H1 (cell line): ENCODE results near the gene CPT1A.

ENCODE experiments used
- ATF2 ChIP-seq: IDR thresholded peaks from 2 replicates; pipeline ENCODE4 v1.6.1; 2012; ENCODE audit warnings: low read length, inconsistent platforms
- CHD2 ChIP-seq: IDR thresholded peaks from 2 replicates; pipeline ENCODE4 v1.6.1; 2012; ENCODE audit warnings: low read length, improper control_type of control experiment
- CTCF ChIP-seq, 3 experiments: IDR thresholded peaks; 1 replicate in 2 of 3; 2 replicates in 1 of 3; pipeline versions ENCODE4 v1.5.1 to v1.6.1; 2011; ENCODE audit warnings: low read length in 3 of 3, mild to moderate bottlenecking in 3 of 3, inconsistent platforms in 2 of 3, low read depth in 1 of 3, moderate library complexity in 1 of 3; ENCODE audit not compliant: insufficient read depth in 1 of 3; ENCODE audit errors: control extremely low read depth in 1 of 3
- POLR2AphosphoS5 ChIP-seq: IDR thresholded peaks from 2 replicates; pipeline ENCODE4 v1.6.1; 2011; ENCODE audit warnings: low read depth, low read length
- RXRA ChIP-seq: IDR thresholded peaks from 2 replicates; pipeline ENCODE4 v1.6.1; 2011; ENCODE audit warnings: low read depth, mild to moderate bottlenecking, low read length, moderate library complexity; ENCODE audit not compliant: insufficient read depth

DNA sequence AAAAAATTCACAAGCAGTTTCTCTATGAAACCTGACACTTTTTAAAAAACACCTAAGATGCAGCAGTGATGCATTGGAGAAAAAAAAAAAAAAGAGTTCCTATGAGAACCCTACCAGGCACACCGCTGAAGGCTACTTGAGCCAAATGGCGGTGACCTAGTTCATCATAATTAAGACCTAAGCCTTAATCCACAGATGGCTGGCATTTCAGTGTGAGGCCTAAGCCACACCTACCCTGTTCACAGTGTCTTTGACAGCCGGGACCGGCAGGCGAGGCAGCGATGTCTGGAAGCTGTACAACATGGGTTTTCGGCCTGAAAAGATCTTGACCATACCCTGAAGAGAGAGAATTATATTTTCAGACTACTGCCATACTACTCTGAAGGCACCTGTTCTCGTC lies 38.0 kb downstream of the CPT1A start:
- TF ChIP-seq POLR2AphosphoS5 (no peak), CHD2 (no peak), RXRA (no peak), ATF2 (no peak), CTCF (IDR thresholded peaks at IDR 0.05; ENCODE audit: control extremely low read depth in 1 of 3, insufficient read depth in 1 of 3, low read depth in 1 of 3, low read length in 3 of 3) (no peak)
